Neural cell (in vitro differentiated cells): Measurements from ENCODE around the gene MGAT5. TPM values are rescaled to one million over a fixed set of nuclear protein-coding genes. Genes with fewer than 3 reads are reported as not detected.

Experiments used
- H2AFZ ChIP-seq: fragments of 200-600, 300-800 bp; sonication (generic), shearing (Covaris generic); 2 replicates; pipeline ENCODE4 v1.6.0; 2014; ENCODE audit warnings: low read depth, mild to moderate bottlenecking, antibody characterized with exemption, low read length, moderate library complexity
- H3F3A ChIP-seq: fragments of 200-600 bp; shearing (Covaris generic); 2 replicates; pipeline ENCODE4 v1.6.1; 2016; ENCODE audit warnings: mild to moderate bottlenecking, moderate library complexity, mixed read lengths, antibody characterized with exemption, low read length; ENCODE audit not compliant: insufficient read depth, poor library complexity, severe bottlenecking
- H3K27ac ChIP-seq: fragments of 200-600, 300-800 bp; sonication (generic), shearing (Covaris generic); 2 replicates; pipeline ENCODE4 v1.5.1; 2014; ENCODE audit warnings: mild to moderate bottlenecking, low read length, moderate library complexity
- H3K27me3 ChIP-seq: fragments of 300-800, 200-600 bp; sonication (generic), shearing (Covaris generic); 2 replicates; pipeline ENCODE4 v1.6.0; 2014; ENCODE audit warnings: mild to moderate bottlenecking, low read depth, low read length, moderate library complexity; ENCODE audit not compliant: insufficient read depth
- H3K36me3 ChIP-seq: fragments of 300-800, 200-600 bp; sonication (generic), shearing (Covaris generic); 2 replicates; pipeline ENCODE4 v1.5.1; 2014; ENCODE audit warnings: mild to moderate bottlenecking, antibody characterized with exemption, low read length, moderate library complexity; ENCODE audit not compliant: insufficient read depth
- H3K4me2 ChIP-seq: fragments of 300-800, 200-600 bp; sonication (generic), shearing (Covaris generic); 2 replicates; pipeline ENCODE4 v1.6.0; 2014; ENCODE audit warnings: mild to moderate bottlenecking, low read length
- H3K4me3 ChIP-seq: fragments of 300-800, 200-600 bp; sonication (generic), shearing (Covaris generic); 2 replicates; pipeline ENCODE4 v1.5.1; 2014; ENCODE audit warnings: mild to moderate bottlenecking, low read length, moderate library complexity
- H3K79me2 ChIP-seq: fragments of 200-600 bp; shearing (Covaris generic); replicated peaks from 2 replicates; pipeline ENCODE4 v1.6.0; 2014; ENCODE audit warnings: mild to moderate bottlenecking, low read length, moderate library complexity; ENCODE audit not compliant: insufficient read depth
- H3K9ac ChIP-seq: fragments of 300-800, 200-600 bp; sonication (generic), shearing (Covaris generic); 2 replicates; pipeline ENCODE4 v1.6.1; 2016; ENCODE audit warnings: mild to moderate bottlenecking, low read length, mixed read lengths
- H3K9me2 ChIP-seq: fragments of 200-600 bp; shearing (Covaris generic); 2 replicates; pipeline ENCODE4 v1.6.1; 2016; ENCODE audit warnings: mild to moderate bottlenecking, low read length, mixed read lengths; ENCODE audit not compliant: insufficient read depth
- H3K9me3 ChIP-seq: fragments of 200-600, 300-800 bp; sonication (generic), shearing (Covaris generic); 2 replicates; pipeline ENCODE4 v1.6.1; 2016; ENCODE audit warnings: mild to moderate bottlenecking, mixed run types, low read length, moderate library complexity, mixed read lengths
- H4K20me1 ChIP-seq: fragments of 200-600 bp; shearing (Covaris generic); 2 replicates; pipeline ENCODE4 v1.6.1; 2016; ENCODE audit warnings: mild to moderate bottlenecking, mixed run types; ENCODE audit not compliant: insufficient read depth
- EP300 ChIP-seq: fragments of 450-650 bp; conservative IDR thresholded peaks from 2 replicates; pipeline ENCODE4 v1.6.1; 2014; ENCODE audit warnings: antibody characterized with exemption, mild to moderate bottlenecking, moderate library complexity; ENCODE audit not compliant: poor library complexity, severe bottlenecking
- EZH2 ChIP-seq: fragments of 200-600, 300-800 bp; shearing (Covaris generic), sonication (generic); IDR thresholded peaks from 2 replicates; pipeline ENCODE4 v1.6.1; 2014; ENCODE audit warnings: antibody characterized with exemption, low read length, borderline replicate concordance, mild to moderate bottlenecking; ENCODE audit not compliant: insufficient read depth, poor library complexity, severe bottlenecking
- MXI1 ChIP-seq: fragments of 450-650 bp; conservative IDR thresholded peaks from 2 replicates; pipeline ENCODE4 v1.6.1; 2014; ENCODE audit warnings: antibody characterized with exemption, mild to moderate bottlenecking; ENCODE audit not compliant: poor library complexity, severe bottlenecking
- POLR2AphosphoS5 ChIP-seq: IDR thresholded peaks from 2 replicates; pipeline ENCODE4 v1.6.1; 2012
- RAD21 ChIP-seq: fragments of 450-650 bp; conservative IDR thresholded peaks from 2 replicates; pipeline ENCODE4 v1.6.1; 2014; ENCODE audit warnings: antibody characterized with exemption, mild to moderate bottlenecking, moderate library complexity
- SMC3 ChIP-seq: fragments of 450-650 bp; conservative IDR thresholded peaks from 2 replicates; pipeline ENCODE4 v1.6.1; 2014; ENCODE audit warnings: antibody characterized with exemption, mild to moderate bottlenecking, moderate library complexity; ENCODE audit not compliant: poor library complexity
- TAF1 ChIP-seq: IDR thresholded peaks from 2 replicates; pipeline ENCODE4 v1.6.1; 2012; ENCODE audit warnings: low read depth
- polyA plus RNA-seq: library from polyadenylated mRNA; depleted of rRNA; stranded (reverse); fragments of >200 nt; gene quantifications from 2 replicates; pipeline ENCODE4 v1.2.3, GENCODE V29; 2014
- TF ChIP-seq, protein P1 (sequence below): fragments of 450-650 bp; IDR thresholded peaks from 2 replicates; pipeline ENCODE4 v1.5.1; 2014; ENCODE audit warnings: antibody characterized with exemption, mild to moderate bottlenecking, moderate library complexity; ENCODE audit not compliant: poor library complexity, severe bottlenecking
- TF ChIP-seq, protein P2 (sequence below): IDR thresholded peaks from 2 replicates; pipeline ENCODE4 v1.6.1; 2012; ENCODE audit warnings: borderline replicate concordance

Gene MGAT5
- polyA plus RNA-seq, 1 donor from 2014 or later = 40.9 TPM

DNA sequence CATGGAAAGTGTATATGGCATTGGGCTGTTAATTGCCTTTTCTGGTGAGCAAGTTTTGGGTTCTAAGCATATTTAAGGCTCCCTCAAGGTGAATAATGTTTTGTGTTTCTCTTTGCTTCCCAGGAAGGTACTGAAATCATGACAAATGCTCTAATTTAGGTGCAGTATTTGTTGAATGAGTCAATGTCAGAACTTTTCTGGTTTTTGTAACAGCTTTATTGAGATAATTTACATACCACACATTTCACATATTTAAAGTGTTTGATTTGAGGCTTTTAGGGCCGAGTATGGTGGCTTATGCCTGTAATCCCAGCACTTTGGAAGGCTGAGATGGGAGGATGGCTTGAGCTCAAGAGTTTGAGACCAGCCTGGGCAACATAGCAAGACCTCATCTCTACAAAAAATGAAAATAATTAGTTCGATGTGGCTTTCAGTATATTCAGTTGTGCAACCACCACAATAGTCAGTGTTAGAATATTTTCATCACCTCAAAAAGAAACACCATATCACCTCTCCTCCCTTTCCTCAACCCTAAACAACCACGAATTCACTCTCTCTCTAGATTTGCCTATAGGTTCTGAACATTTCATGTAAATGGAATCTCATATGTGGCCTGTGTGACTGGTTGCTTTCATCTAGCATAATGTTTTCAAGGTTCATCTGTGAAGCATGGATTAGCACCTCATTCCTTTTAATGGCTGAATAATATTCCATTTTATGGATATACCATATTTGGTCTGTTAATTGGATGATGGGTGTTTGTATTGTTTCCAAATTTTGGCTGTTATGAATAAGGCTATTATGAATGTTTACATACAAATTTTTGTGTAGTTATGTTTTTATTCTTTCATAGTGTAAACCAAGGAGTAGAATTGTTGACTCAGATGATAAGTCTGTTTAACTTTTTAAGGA, 54.9 kb downstream of the MGAT5 start:
- no peak overlapping the region for H3K9ac ChIP-seq
- TF ChIP-seq TAF1 (no peak), EZH2 (no peak), POLR2AphosphoS5 (no peak), SMC3 (no peak), RAD21 (no peak), MXI1 (no peak), EP300 (no peak)
- TF ChIP-seq, protein P1, sequence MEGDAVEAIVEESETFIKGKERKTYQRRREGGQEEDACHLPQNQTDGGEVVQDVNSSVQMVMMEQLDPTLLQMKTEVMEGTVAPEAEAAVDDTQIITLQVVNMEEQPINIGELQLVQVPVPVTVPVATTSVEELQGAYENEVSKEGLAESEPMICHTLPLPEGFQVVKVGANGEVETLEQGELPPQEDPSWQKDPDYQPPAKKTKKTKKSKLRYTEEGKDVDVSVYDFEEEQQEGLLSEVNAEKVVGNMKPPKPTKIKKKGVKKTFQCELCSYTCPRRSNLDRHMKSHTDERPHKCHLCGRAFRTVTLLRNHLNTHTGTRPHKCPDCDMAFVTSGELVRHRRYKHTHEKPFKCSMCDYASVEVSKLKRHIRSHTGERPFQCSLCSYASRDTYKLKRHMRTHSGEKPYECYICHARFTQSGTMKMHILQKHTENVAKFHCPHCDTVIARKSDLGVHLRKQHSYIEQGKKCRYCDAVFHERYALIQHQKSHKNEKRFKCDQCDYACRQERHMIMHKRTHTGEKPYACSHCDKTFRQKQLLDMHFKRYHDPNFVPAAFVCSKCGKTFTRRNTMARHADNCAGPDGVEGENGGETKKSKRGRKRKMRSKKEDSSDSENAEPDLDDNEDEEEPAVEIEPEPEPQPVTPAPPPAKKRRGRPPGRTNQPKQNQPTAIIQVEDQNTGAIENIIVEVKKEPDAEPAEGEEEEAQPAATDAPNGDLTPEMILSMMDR = no peak
- H3F3A ChIP-seq = peaks cover 3% of the 10 kb centered on the region
- no peaks in the 10 kb centered on the region for H3K9me3 ChIP-seq
- no peaks in the 10 kb centered on the region for H4K20me1 ChIP-seq
- H3K27ac ChIP-seq = no peak overlapping the region
- no peaks in the 10 kb centered on the region for H3K9me2 ChIP-seq
- H3K36me3 ChIP-seq = no peaks in the 10 kb centered on the region
- no peaks in the 10 kb centered on the region for H3K79me2 ChIP-seq
- no peaks in the 10 kb centered on the region for H3K27me3 ChIP-seq
- H2AFZ ChIP-seq = no peak overlapping the region
- H3K4me2 ChIP-seq = no peak overlapping the region
- H3K4me3 ChIP-seq = no peak overlapping the region

DNA sequence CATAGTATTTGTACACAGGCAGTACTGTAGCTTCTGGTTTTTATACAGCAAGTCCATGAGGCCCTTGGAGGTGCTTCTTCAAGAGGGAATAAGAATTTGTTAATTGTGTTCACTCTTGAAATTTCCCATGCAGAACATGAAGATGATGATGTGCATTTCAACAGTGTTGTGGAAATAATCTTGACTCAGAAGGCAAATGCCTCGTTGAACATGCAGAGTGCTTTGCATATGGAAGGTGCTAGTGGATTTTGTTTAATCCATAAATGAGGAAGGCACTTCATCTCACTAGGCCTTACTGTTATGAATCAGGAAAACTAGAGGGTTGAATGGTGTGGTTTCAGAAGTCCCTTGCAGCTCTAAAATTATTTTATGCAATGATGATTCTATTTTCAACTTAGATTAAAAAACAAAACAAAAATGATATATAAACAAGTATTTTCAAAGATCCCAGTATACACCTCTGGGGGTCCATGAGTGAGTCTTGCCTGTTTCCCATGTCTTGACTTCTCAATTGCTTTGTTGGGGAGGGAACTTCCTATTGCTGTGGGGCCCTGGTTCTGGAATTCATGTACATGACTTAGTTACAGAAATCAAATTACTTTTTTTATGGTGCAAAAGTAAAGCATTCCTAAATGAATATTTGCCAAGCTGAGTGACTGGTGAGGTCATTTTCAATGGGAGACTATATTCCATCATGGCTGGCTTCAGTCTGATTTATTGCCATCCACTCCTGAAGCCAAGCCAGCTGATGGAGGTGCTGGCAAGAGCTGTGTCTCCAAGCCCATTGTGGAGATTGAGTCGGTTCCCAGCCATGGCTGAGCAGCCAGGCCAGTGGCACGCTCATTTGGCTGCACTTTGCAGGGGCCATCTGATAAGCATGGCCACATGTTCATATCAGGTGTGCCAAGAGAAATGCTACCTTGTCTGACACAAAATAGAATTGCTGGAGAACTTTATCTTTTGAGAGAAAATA, 56.5 kb downstream of the MGAT5 start:
- H3K4me3 ChIP-seq = no peak overlapping the region
- H3K4me2 ChIP-seq = no peak overlapping the region
- H3K9ac ChIP-seq = no peak overlapping the region
- no peak overlapping the region for H3K27ac ChIP-seq
- TF ChIP-seq POLR2AphosphoS5 = no peak
- TF ChIP-seq RAD21 = no peak
- TF ChIP-seq MXI1 = no peak
- no peak for TF ChIP-seq TAF1
- TF ChIP-seq, protein P2, sequence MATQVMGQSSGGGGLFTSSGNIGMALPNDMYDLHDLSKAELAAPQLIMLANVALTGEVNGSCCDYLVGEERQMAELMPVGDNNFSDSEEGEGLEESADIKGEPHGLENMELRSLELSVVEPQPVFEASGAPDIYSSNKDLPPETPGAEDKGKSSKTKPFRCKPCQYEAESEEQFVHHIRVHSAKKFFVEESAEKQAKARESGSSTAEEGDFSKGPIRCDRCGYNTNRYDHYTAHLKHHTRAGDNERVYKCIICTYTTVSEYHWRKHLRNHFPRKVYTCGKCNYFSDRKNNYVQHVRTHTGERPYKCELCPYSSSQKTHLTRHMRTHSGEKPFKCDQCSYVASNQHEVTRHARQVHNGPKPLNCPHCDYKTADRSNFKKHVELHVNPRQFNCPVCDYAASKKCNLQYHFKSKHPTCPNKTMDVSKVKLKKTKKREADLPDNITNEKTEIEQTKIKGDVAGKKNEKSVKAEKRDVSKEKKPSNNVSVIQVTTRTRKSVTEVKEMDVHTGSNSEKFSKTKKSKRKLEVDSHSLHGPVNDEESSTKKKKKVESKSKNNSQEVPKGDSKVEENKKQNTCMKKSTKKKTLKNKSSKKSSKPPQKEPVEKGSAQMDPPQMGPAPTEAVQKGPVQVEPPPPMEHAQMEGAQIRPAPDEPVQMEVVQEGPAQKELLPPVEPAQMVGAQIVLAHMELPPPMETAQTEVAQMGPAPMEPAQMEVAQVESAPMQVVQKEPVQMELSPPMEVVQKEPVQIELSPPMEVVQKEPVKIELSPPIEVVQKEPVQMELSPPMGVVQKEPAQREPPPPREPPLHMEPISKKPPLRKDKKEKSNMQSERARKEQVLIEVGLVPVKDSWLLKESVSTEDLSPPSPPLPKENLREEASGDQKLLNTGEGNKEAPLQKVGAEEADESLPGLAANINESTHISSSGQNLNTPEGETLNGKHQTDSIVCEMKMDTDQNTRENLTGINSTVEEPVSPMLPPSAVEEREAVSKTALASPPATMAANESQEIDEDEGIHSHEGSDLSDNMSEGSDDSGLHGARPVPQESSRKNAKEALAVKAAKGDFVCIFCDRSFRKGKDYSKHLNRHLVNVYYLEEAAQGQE = no peak
- TF ChIP-seq SMC3 = no peak
- no peak for TF ChIP-seq EP300
- no peak for TF ChIP-seq EZH2
- TF ChIP-seq, protein P1 = no peak
- no peaks in the 10 kb centered on the region for H3K36me3 ChIP-seq
- no peaks in the 10 kb centered on the region for H3K79me2 ChIP-seq
- H3K27me3 ChIP-seq = no peaks in the 10 kb centered on the region
- H4K20me1 ChIP-seq = no peaks in the 10 kb centered on the region
- no peaks in the 10 kb centered on the region for H3K9me3 ChIP-seq
- peaks cover 3% of the 10 kb centered on the region for H3F3A ChIP-seq
- no peak overlapping the region for H2AFZ ChIP-seq
- H3K9me2 ChIP-seq = no peaks in the 10 kb centered on the region
